Astrocyte (in vitro differentiated cells and primary cell): ENCODE data around the gene LRRC45. TPM values are rescaled to one million over a fixed set of nuclear protein-coding genes. Genes with fewer than 3 reads are reported as not detected.
"Not testable (repeated sequence)": the region's sequence is repeated elsewhere in the genome, so short reads cannot be mapped to it uniquely, and the experiment has no call there.

ENCODE experiments used
- DNase-seq: peaks from one replicate; pipeline ENCODE4 v3.0.0-alpha.2; 2010; ENCODE audit warnings: low read depth
- FAIRE-seq: peaks from 2 replicates; lab custom pipeline; 2011; peaks lifted over from hg19 to GRCh38; lab: Jason Lieb, UNC
- H2AFZ ChIP-seq: 2 replicates; pipeline ENCODE4 v1.6.0; 2012; ENCODE audit warnings: low read depth, low read length, inconsistent platforms
- H3K27ac ChIP-seq: 2 replicates; pipeline ENCODE4 v1.5.1; 2011; ENCODE audit warnings: low read depth, low read length, inconsistent platforms
- H3K27me3 ChIP-seq: 2 replicates; pipeline ENCODE4 v1.6.0; 2011; ENCODE audit warnings: low read length, inconsistent platforms; ENCODE audit not compliant: insufficient read depth
- H3K36me3 ChIP-seq: 2 replicates; pipeline ENCODE4 v1.5.1; 2011; ENCODE audit warnings: low read length, inconsistent platforms; ENCODE audit not compliant: insufficient read depth
- H3K4me1 ChIP-seq: 2 replicates; pipeline ENCODE4 v1.5.1; 2011; ENCODE audit warnings: low read length, inconsistent platforms; ENCODE audit not compliant: insufficient read depth
- H3K4me2 ChIP-seq: 2 replicates; pipeline ENCODE4 v1.6.0; 2012; ENCODE audit warnings: low read length, inconsistent platforms
- H3K4me3 ChIP-seq: 2 replicates; pipeline ENCODE4 v1.5.1; 2011; ENCODE audit warnings: low read depth, mild to moderate bottlenecking, low read length, inconsistent platforms; ENCODE audit not compliant: insufficient read depth
- H3K79me2 ChIP-seq: 2 replicates; pipeline ENCODE4 v1.6.0; 2012; ENCODE audit warnings: mild to moderate bottlenecking, low read length, inconsistent platforms; ENCODE audit not compliant: insufficient read depth
- H3K9ac ChIP-seq: 2 replicates; pipeline ENCODE4 v1.6.0; 2012; ENCODE audit warnings: mild to moderate bottlenecking, low read length, inconsistent platforms
- H3K9me3 ChIP-seq: 2 replicates; pipeline ENCODE4 v1.5.1; 2012; ENCODE audit warnings: low read depth, mild to moderate bottlenecking, low read length, inconsistent platforms; ENCODE audit not compliant: insufficient read depth
- H4K20me1 ChIP-seq: 2 replicates; pipeline ENCODE4 v1.6.0; 2012; ENCODE audit warnings: low read length, inconsistent platforms; ENCODE audit not compliant: insufficient read depth
- H3K27ac Mint-ChIP-seq: one replicate; pipeline ENCODE4 v1.8.0; 2021; ENCODE audit warnings: mild to moderate bottlenecking, mixed read lengths; ENCODE audit not compliant: unreplicated experiment
- H3K27me3 Mint-ChIP-seq: one replicate; pipeline ENCODE4 v1.8.0; 2021; ENCODE audit warnings: low read depth, mixed read lengths; ENCODE audit not compliant: unreplicated experiment
- H3K36me3 Mint-ChIP-seq: one replicate; pipeline ENCODE4 v1.8.0; 2021; ENCODE audit warnings: low read depth, mixed read lengths; ENCODE audit not compliant: unreplicated experiment
- H3K4me1 Mint-ChIP-seq: one replicate; pipeline ENCODE4 v1.8.0; 2021; ENCODE audit warnings: low read depth, mixed read lengths; ENCODE audit not compliant: unreplicated experiment
- H3K4me3 Mint-ChIP-seq: one replicate; pipeline ENCODE4 v1.8.0; 2021; ENCODE audit warnings: mild to moderate bottlenecking, moderate library complexity, mixed read lengths; ENCODE audit not compliant: unreplicated experiment
- H3K9me3 Mint-ChIP-seq: one replicate; pipeline ENCODE4 v1.8.0; 2021; ENCODE audit warnings: mild to moderate bottlenecking, mixed read lengths; ENCODE audit not compliant: unreplicated experiment
- EZH2 ChIP-seq: IDR thresholded peaks from 2 replicates; pipeline ENCODE4 v1.6.1; 2012; ENCODE audit warnings: mild to moderate bottlenecking, low read length, inconsistent platforms; ENCODE audit not compliant: insufficient read depth
- total RNA-seq: library from RNA; stranded (reverse); gene quantifications from 2 replicates; pipeline ENCODE4 v1.2.1, GENCODE V29; 2021
- TF ChIP-seq, protein P1 (sequence below): IDR thresholded peaks from 2 replicates; pipeline ENCODE4 v1.5.1; 2011; ENCODE audit warnings: low read depth, mild to moderate bottlenecking, inconsistent platforms, low read length, moderate library complexity; ENCODE audit not compliant: insufficient read depth

The LRRC45 gene
- total RNA-seq, 1 donor from 2014 or later, result 6.6 TPM

DNA sequence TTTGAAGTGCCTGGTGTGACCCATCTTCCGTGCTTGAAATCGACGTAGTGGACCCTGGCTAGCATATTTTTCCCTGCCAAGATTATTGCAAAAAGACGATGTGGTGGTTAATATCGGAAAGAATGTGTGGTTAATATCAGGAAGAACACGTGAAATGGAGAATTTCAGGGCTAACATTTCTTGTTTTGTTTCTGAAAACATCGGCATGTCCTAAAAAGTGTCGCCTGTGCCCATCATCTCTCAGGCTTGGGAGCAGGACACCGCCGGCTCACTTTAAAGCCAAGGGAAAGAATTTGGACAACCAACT, 14.7 kb downstream of the LRRC45 start:
- Mint-ChIP-seq H3K36me3 (peaks cover 11% of the 10 kb centered on the region), H3K4me3 (peak overlapping the region; percentile 82), H3K4me1 (peaks cover 2% of the 10 kb centered on the region), H3K27me3 (peaks cover 4% of the 10 kb centered on the region), H3K9me3 (peaks cover 2% of the 10 kb centered on the region), H3K27ac (no peak overlapping the region)
- TF ChIP-seq, protein P1, sequence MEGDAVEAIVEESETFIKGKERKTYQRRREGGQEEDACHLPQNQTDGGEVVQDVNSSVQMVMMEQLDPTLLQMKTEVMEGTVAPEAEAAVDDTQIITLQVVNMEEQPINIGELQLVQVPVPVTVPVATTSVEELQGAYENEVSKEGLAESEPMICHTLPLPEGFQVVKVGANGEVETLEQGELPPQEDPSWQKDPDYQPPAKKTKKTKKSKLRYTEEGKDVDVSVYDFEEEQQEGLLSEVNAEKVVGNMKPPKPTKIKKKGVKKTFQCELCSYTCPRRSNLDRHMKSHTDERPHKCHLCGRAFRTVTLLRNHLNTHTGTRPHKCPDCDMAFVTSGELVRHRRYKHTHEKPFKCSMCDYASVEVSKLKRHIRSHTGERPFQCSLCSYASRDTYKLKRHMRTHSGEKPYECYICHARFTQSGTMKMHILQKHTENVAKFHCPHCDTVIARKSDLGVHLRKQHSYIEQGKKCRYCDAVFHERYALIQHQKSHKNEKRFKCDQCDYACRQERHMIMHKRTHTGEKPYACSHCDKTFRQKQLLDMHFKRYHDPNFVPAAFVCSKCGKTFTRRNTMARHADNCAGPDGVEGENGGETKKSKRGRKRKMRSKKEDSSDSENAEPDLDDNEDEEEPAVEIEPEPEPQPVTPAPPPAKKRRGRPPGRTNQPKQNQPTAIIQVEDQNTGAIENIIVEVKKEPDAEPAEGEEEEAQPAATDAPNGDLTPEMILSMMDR, result no peak
- TF ChIP-seq EZH2, result no peak
- Histone ChIP-seq H3K9me3 (no peaks in the 10 kb centered on the region), H4K20me1 (peaks cover 3% of the 10 kb centered on the region), H3K27me3 (no peaks in the 10 kb centered on the region), H3K4me3 (peak overlapping the region; percentile 72), H3K79me2 (peaks cover 10% of the 10 kb centered on the region), H3K4me2 (peak overlapping the region; percentile 99), H3K9ac (no peak overlapping the region), H3K4me1 (peaks cover 8% of the 10 kb centered on the region), H3K36me3 (no peaks in the 10 kb centered on the region), H3K27ac (no peak overlapping the region), H2AFZ (peak overlapping the region; percentile 39)
- no peak for DNase-seq
- FAIRE-seq, result no peak

DNA sequence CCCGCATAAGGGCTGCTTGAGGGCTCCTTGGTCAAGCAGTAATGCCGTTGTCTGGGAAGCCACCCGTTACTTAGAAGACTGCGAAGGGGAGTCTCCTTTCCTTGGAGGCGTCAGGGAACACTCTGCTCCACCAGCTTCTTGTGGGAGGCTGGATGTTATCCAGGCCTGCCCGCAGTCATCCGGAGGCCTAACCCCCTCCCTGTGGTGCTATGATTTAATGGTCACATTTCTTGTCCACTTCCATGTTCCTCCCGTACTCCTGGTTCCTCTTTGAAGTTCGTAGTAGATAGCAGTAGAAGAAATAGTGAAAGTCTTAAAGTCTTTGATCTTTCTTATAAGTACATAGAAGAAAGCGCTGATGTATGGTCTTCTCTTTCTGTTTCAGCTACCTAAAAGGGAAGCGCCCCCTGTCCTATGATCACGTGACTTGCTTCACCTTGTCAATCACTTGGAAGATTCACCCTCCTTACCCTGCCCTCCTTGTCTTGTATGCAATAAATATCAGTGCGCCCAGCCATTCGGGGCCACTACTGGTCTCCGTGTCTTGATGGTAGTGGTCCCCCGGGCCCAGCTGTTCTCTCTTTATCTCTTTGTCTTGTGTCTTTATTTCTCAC, 15.8 kb downstream of the LRRC45 start:
- not testable (repeated sequence) for H3K4me1 Mint-ChIP-seq, H4K20me1 ChIP-seq, H3K9ac ChIP-seq, H3K9me3 ChIP-seq, H2AFZ ChIP-seq, H3K4me2 ChIP-seq, H3K79me2 ChIP-seq, H3K27ac Mint-ChIP-seq, H3K9me3 Mint-ChIP-seq, H3K4me3 ChIP-seq, DNase-seq, H3K27me3 Mint-ChIP-seq, H3K4me1 ChIP-seq, H3K27ac ChIP-seq, H3K36me3 ChIP-seq, FAIRE-seq, H3K27me3 ChIP-seq
- peak overlapping the region; percentile 20 for H3K4me3 Mint-ChIP-seq
- peaks cover 11% of the 10 kb centered on the region for H3K36me3 Mint-ChIP-seq

DNA sequence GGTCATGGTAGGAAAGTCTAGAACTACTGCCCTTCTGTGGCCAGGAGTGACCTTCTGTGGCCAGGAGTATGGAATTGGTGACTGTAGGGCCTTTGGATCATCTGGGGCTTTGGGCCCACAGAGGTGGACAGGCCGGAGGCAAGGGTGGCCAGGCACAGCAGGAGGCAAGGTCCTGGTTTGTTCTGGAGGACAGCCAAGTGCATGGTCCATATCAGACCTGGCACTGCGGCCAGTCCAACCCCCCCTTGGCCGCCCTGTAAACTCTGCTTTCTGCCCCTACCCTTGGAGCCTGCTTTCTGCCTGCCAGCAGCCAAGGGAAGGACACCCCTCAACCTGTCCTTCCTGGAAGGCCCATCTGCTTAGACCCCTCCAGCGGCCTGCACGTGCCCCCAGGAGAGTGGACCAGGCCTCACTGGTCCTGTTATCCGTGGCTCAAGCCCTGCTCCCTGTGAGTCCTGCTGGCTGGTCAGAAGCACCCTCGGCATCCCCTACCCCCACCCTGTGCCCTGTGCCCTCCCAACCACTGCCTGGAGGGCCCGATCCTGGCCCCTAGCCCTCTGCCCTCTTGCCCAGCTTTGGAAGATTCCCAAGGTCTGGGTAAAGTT, 16.7 kb downstream of the LRRC45 start:
- Mint-ChIP-seq H3K4me3 (no peak overlapping the region), H3K36me3 (peaks cover 7% of the 10 kb centered on the region), H3K27ac (peak overlapping the region; percentile 44), H3K9me3 (peaks cover 2% of the 10 kb centered on the region), H3K4me1 (peaks cover 2% of the 10 kb centered on the region), H3K27me3 (peaks cover 2% of the 10 kb centered on the region)
- Histone ChIP-seq H3K27me3 (no peaks in the 10 kb centered on the region), H3K4me3 (no peak overlapping the region), H3K79me2 (peaks cover 10% of the 10 kb centered on the region), H3K9ac (no peak overlapping the region), H4K20me1 (peaks cover 3% of the 10 kb centered on the region), H3K4me2 (no peak overlapping the region), H3K27ac (no peak overlapping the region), H3K9me3 (no peaks in the 10 kb centered on the region), H3K4me1 (peaks cover 8% of the 10 kb centered on the region), H3K36me3 (no peaks in the 10 kb centered on the region), H2AFZ (no peak overlapping the region)
- no peak for FAIRE-seq
- TF ChIP-seq, protein P1, result no peak
- no peak for TF ChIP-seq EZH2
- no peak for DNase-seq
